Femur (tissue), 1 donor: ENCODE results near the gene ADAMTSL1.

ENCODE experiments used
- DNase-seq: peaks from one replicate; pipeline ENCODE4 v3.0.0-alpha.2; 2017

ADAMTSL1 gene

GRCh38 chr9:18703901-18704379 is 230.0 kb downstream of the ADAMTSL1 start:
- no peak for DNase-seq

GRCh38 chr9:18705796-18706392 is 231.9 kb downstream of the ADAMTSL1 start:
- DNase-seq: no peak

GRCh38 chr9:18706648-18707047 is 232.7 kb downstream of the ADAMTSL1 start:
- no peak for DNase-seq

GRCh38 chr9:18707061-18707461 is 233.1 kb downstream of the ADAMTSL1 start:
- peak; percentile 54 for DNase-seq

- DNase-seq: no peak
Measured at GRCh38 chr9:18707489-18708205, 233.7 kb downstream of the ADAMTSL1 start.

- no peak for DNase-seq
Measured at GRCh38 chr9:18708429-18708828, 234.5 kb downstream of the ADAMTSL1 start.

GRCh38 chr9:18710065-18710464 is 236.1 kb downstream of the ADAMTSL1 start:
- DNase-seq: no peak

GRCh38 chr9:18717759-18718158 is 243.8 kb downstream of the ADAMTSL1 start:
- no peak for DNase-seq

- DNase-seq: no peak
Measured at GRCh38 chr9:18718393-18718792, 244.4 kb downstream of the ADAMTSL1 start.

- DNase-seq: no peak
Measured at GRCh38 chr9:18718932-18719331, 245.0 kb downstream of the ADAMTSL1 start.

GRCh38 chr9:18720691-18721090 is 246.7 kb downstream of the ADAMTSL1 start:
- no peak for DNase-seq

GRCh38 chr9:18721267-18721994 is 247.5 kb downstream of the ADAMTSL1 start:
- DNase-seq: no peak

GRCh38 chr9:18721995-18722310 is 248.0 kb downstream of the ADAMTSL1 start:
- no peak for DNase-seq

- no peak for DNase-seq
Measured at GRCh38 chr9:18722882-18723281, 248.9 kb downstream of the ADAMTSL1 start.

GRCh38 chr9:18723366-18723765 is 249.4 kb downstream of the ADAMTSL1 start:
- no peak for DNase-seq

GRCh38 chr9:18726546-18726945 is 252.6 kb downstream of the ADAMTSL1 start:
- DNase-seq: no peak

- DNase-seq: no peak
Measured at GRCh38 chr9:18727904-18728303, 254.0 kb downstream of the ADAMTSL1 start.

GRCh38 chr9:18728642-18729041 is 254.7 kb downstream of the ADAMTSL1 start:
- DNase-seq: no peak

- no peak for DNase-seq
Measured at GRCh38 chr9:18730241-18730640, 256.3 kb downstream of the ADAMTSL1 start.

GRCh38 chr9:18739127-18739526 is 265.2 kb downstream of the ADAMTSL1 start:
- DNase-seq: no peak

- no peak for DNase-seq
Measured at GRCh38 chr9:18739641-18740318, 265.8 kb downstream of the ADAMTSL1 start.

- no peak for DNase-seq
Measured at GRCh38 chr9:18741359-18741758, 267.4 kb downstream of the ADAMTSL1 start.

- DNase-seq: no peak
Measured at GRCh38 chr9:18741945-18742344, 268.0 kb downstream of the ADAMTSL1 start.
